SK-N-SH (cell line): ENCODE results near the gene ZNF530. TPM values are rescaled to one million over a fixed set of nuclear protein-coding genes. Genes with fewer than 3 reads are reported as not detected.

Experiments used
- CTCF ChIA-PET: fragments of 300-600, 350-600 bp; formaldehyde crosslinking; extraction: SDS; loops from one replicate; lab custom pipeline; 2021; lab: Yijun Ruan, JAX
- POLR2A ChIA-PET: fragments of 350-600 bp; sonication (Branson Sonifier 250); formaldehyde crosslinking; extraction: SDS; loops from one replicate; lab custom pipeline; 2020; ENCODE audit warnings: antibody characterized with exemption, inconsistent platforms; lab: Yijun Ruan, JAX
- DNase-seq: peaks from one replicate; pipeline ENCODE4 v3.0.0; 2012
- H2AFZ ChIP-seq: fragments of 200-600 bp; sonication (generic); 2 replicates; pipeline ENCODE4 v1.8.1; 2016; ENCODE audit warnings: antibody characterized with exemption, mild to moderate bottlenecking, low read depth
- H3F3A ChIP-seq: fragments of 200-600 bp; sonication (generic); replicated peaks from 2 replicates; pipeline ENCODE3; 2016; ENCODE audit warnings: antibody characterized with exemption, mild to moderate bottlenecking; ENCODE audit not compliant: insufficient read depth
- H3K27ac ChIP-seq, 2 experiments: fragments of 200-500 bp in 1 of 2; fragments of 200-600 bp in 1 of 2; sonication (Bioruptor generic) in 1 of 2; sonication (generic), shearing (Covaris generic) in 1 of 2; 2 replicates each; pipeline versions ENCODE4 v1.5.1 to v1.6.1; 2014 to 2016; ENCODE audit warnings: low read depth in 2 of 2, inconsistent platforms in 1 of 2, low read length in 1 of 2, mild to moderate bottlenecking in 1 of 2, mixed read lengths in 1 of 2
- H3K27me3 ChIP-seq: fragments of 200-600 bp; sonication (generic), shearing (Covaris generic); 2 replicates; pipeline ENCODE4 v1.6.1; 2016; ENCODE audit warnings: mixed run types; ENCODE audit not compliant: insufficient read depth
- H3K36me3 ChIP-seq, 2 experiments: fragments of 200-500 bp in 1 of 2; fragments of 200-600 bp in 1 of 2; sonication (Bioruptor generic) in 1 of 2; sonication (generic) in 1 of 2; replicated peaks in 1 of 2; 2 replicates each; pipeline versions ENCODE3 to v1.5.1; 2014 to 2016; ENCODE audit warnings: low read length in 1 of 2, mild to moderate bottlenecking in 1 of 2; ENCODE audit not compliant: insufficient read depth in 2 of 2, control insufficient read depth in 1 of 2
- H3K4me1 ChIP-seq, 2 experiments: fragments of 200-500 bp in 1 of 2; fragments of 200-600 bp in 1 of 2; sonication (Bioruptor generic) in 1 of 2; sonication (generic), shearing (Covaris generic) in 1 of 2; 2 replicates each; pipeline versions ENCODE4 v1.5.1 to v1.6.1; 2014 to 2016; ENCODE audit warnings: low read depth in 1 of 2, low read length in 1 of 2, mixed run types in 1 of 2; ENCODE audit not compliant: insufficient read depth in 2 of 2, control insufficient read depth in 1 of 2
- H3K4me2 ChIP-seq: fragments of 200-600 bp; sonication (generic), shearing (Covaris generic); 2 replicates; pipeline ENCODE4 v1.6.1; 2017; ENCODE audit warnings: mixed run types
- H3K4me3 ChIP-seq, 2 experiments: fragments of 200-500 bp in 1 of 2; fragments of 200-600 bp in 1 of 2; sonication (Bioruptor generic) in 1 of 2; sonication (generic), shearing (Covaris generic) in 1 of 2; 2 replicates each; pipeline versions ENCODE4 v1.5.1 to v1.8.1; 2014 to 2016; ENCODE audit warnings: low read depth in 2 of 2, inconsistent platforms in 1 of 2, low read length in 1 of 2, mild to moderate bottlenecking in 1 of 2, mixed read lengths in 1 of 2, moderate library complexity in 1 of 2
- H3K79me2 ChIP-seq: fragments of 200-600 bp; sonication (generic); 2 replicates; pipeline ENCODE4 v1.8.1; 2017; ENCODE audit warnings: mild to moderate bottlenecking; ENCODE audit not compliant: insufficient read depth
- H3K9ac ChIP-seq: fragments of 200-600 bp; sonication (generic); 2 replicates; pipeline ENCODE4 v1.6.1; 2017; ENCODE audit warnings: mixed run types
- H3K9me2 ChIP-seq: fragments of 200-600 bp; sonication (generic); 2 replicates; pipeline ENCODE4 v1.6.1; 2017; ENCODE audit warnings: mixed run types
- H3K9me3 ChIP-seq: fragments of 200-600 bp; sonication (generic); 2 replicates; pipeline ENCODE4 v1.6.1; 2017; ENCODE audit warnings: mixed run types, mild to moderate bottlenecking, moderate library complexity
- H4K20me1 ChIP-seq: fragments of 200-600 bp; sonication (generic); 2 replicates; pipeline ENCODE4 v1.6.1; 2017; ENCODE audit warnings: mild to moderate bottlenecking, mixed run types; ENCODE audit not compliant: insufficient read depth
- CTCF ChIP-seq: fragments of 200-600 bp; sonication (generic); IDR thresholded peaks from 2 replicates; pipeline ENCODE4 v1.6.1; 2017; ENCODE audit warnings: antibody characterized with exemption, mild to moderate bottlenecking, moderate library complexity
- EP300 ChIP-seq, 2 experiments: IDR thresholded peaks; 2 replicates each; pipeline versions ENCODE4 v1.4.0 to v1.6.1; 2012; ENCODE audit warnings: borderline replicate concordance in 1 of 2, low read depth in 1 of 2, low read length in 1 of 2
- GABPA ChIP-seq: IDR thresholded peaks from 2 replicates; pipeline ENCODE4 v1.4.0; 2012; ENCODE audit warnings: low read depth, mild to moderate bottlenecking
- IRF3 ChIP-seq: fragments of 150-350 bp; IDR thresholded peaks from 2 replicates; pipeline ENCODE4 v1.6.1; 2016; ENCODE audit warnings: mild to moderate bottlenecking, low read depth, low read length
- MAX ChIP-seq: IDR thresholded peaks from 2 replicates; pipeline ENCODE4 v1.4.0; 2012; ENCODE audit warnings: low read depth
- MXI1 ChIP-seq: IDR thresholded peaks from 2 replicates; pipeline ENCODE4 v1.6.1; 2012; ENCODE audit warnings: mild to moderate bottlenecking, low read depth, low read length, improper control_type of control experiment
- NFIC ChIP-seq: IDR thresholded peaks from 2 replicates; pipeline ENCODE4 v1.4.0; 2012; ENCODE audit warnings: borderline replicate concordance
- POLR2AphosphoS5 ChIP-seq: IDR thresholded peaks from 2 replicates; pipeline ENCODE4 v1.6.1; 2012; ENCODE audit warnings: low read depth, low read length
- RAD21 ChIP-seq: IDR thresholded peaks from 2 replicates; pipeline ENCODE4 v1.6.1; 2012; ENCODE audit warnings: mild to moderate bottlenecking, low read length
- RCOR1 ChIP-seq: fragments of 150-350 bp; IDR thresholded peaks from 2 replicates; pipeline ENCODE4 v1.6.1; 2017; ENCODE audit warnings: antibody characterized with exemption, low read length
- REST ChIP-seq: IDR thresholded peaks from 2 replicates; pipeline ENCODE4 v1.6.1; 2012; ENCODE audit warnings: mild to moderate bottlenecking, low read depth, low read length, moderate library complexity
- RFX5 ChIP-seq: IDR thresholded peaks from 2 replicates; pipeline ENCODE4 v1.6.1; 2012; ENCODE audit warnings: mild to moderate bottlenecking, improper control_type of control experiment, low read length
- RXRA ChIP-seq: IDR thresholded peaks from 2 replicates; pipeline ENCODE4 v1.4.0; 2012; ENCODE audit warnings: low read depth, mild to moderate bottlenecking, borderline replicate concordance
- SIN3A ChIP-seq: IDR thresholded peaks from 2 replicates; pipeline ENCODE4 v1.6.1; 2012; ENCODE audit warnings: low read depth, mild to moderate bottlenecking, low read length, moderate library complexity, borderline replicate concordance
- TEAD4 ChIP-seq: IDR thresholded peaks from 2 replicates; pipeline ENCODE4 v1.4.0; 2012; ENCODE audit warnings: mild to moderate bottlenecking, borderline replicate concordance; ENCODE audit not compliant: insufficient read depth
- YY1 ChIP-seq: IDR thresholded peaks from 2 replicates; pipeline ENCODE4 v1.4.0; 2012; ENCODE audit warnings: low read depth, mild to moderate bottlenecking
- ZBTB33 ChIP-seq: IDR thresholded peaks from 2 replicates; pipeline ENCODE4 v1.4.0; 2012; ENCODE audit warnings: low read depth, borderline replicate concordance
- WGBS: methylation state at CpG from one replicate; pipeline ENCODE4 v1.1.6; 2017; ENCODE audit warnings: low lambda C conversion rate; 5-methylcytosine and 5-hydroxymethylcytosine counted together
- polyA plus RNA-seq, 3 experiments: library from polyadenylated mRNA; depleted of rRNA; stranded (reverse); fragments of >200 nt; gene quantifications; 2 replicates each; pipeline ENCODE4 v1.2.3, GENCODE V29; 2012

Gene ZNF530
- polyA plus RNA-seq, 1 of the 3 experiments (the other 2 are of a cell fraction) = 4.6 TPM

- Histone ChIP-seq H3K27ac (no peak overlapping the region), H3K79me2 (peaks cover 38% of the 10 kb centered on the region), H3K4me1 (peaks cover 7 to 10% of the 10 kb centered on the region in 2 experiments; a peak in 3 of 4 replicates), H3K27me3 (no peaks in the 10 kb centered on the region), H3K9me2 (no peaks in the 10 kb centered on the region), H4K20me1 (no peaks in the 10 kb centered on the region), H3K9ac (no peak overlapping the region), H3F3A (no peaks in the 10 kb centered on the region), H2AFZ (peak overlapping the region; percentile 71), H3K36me3 (peaks cover 2 to 8% of the 10 kb centered on the region in 2 experiments), H3K9me3 (no peaks in the 10 kb centered on the region), H3K4me3 (peak overlapping the region; percentile 91 to 94), H3K4me2 (peak overlapping the region; percentile 95)
- DNase-seq = no peak
- TF ChIP-seq EP300 (IDR thresholded peaks at IDR 0.05; ENCODE audit: borderline replicate concordance in 1 of 2, low read depth in 1 of 2, low read length in 1 of 2) (no peak), IRF3 (no peak), ZBTB33 (no peak), YY1 (no peak), MXI1 (no peak), RFX5 (no peak), POLR2AphosphoS5 (no peak)
- ChIA-PET CTCF (interaction anchor here (1.1 kb wide), 1 partner anchor 15 kb away, joined by 3 read pairs; the partner anchor contains the start of gene ZIK1), POLR2A (interaction anchor here (1.7 kb wide), 1 partner anchor 15 kb away, joined by 6 read pairs; the partner anchor contains the start of gene ZNF134)
- 63% methylated on average over 8 of the region's 8 CpGs for WGBS
Measured at GRCh38 chr19:57599377-57599760, 316 bp upstream of the ZNF530 start.

GRCh38 chr19:57606931-57607330 lies 7.2 kb downstream of the ZNF530 start:
- H3K4me2 ChIP-seq = no peak overlapping the region
- H3K79me2 ChIP-seq = peaks cover 16% of the 10 kb centered on the region; the same call in 1 of the 2 replicates
- 98% methylated on average over 5 of the region's 5 CpGs for WGBS
- ChIA-PET POLR2A (no interaction called here), CTCF (no interaction called here)
- no peak overlapping the region for H2AFZ ChIP-seq
- no peak overlapping the region; a peak in 1 of 4 replicates for H3K4me3 ChIP-seq
- H3K36me3 ChIP-seq = peaks cover 23 to 47% of the 10 kb centered on the region in 2 experiments
- DNase-seq = no peak
- H3K9me2 ChIP-seq = no peaks in the 10 kb centered on the region
- no peaks in the 10 kb centered on the region for H3K9me3 ChIP-seq
- H4K20me1 ChIP-seq = no peaks in the 10 kb centered on the region
- H3K4me1 ChIP-seq = no peaks in the 10 kb centered on the region
- H3K9ac ChIP-seq = no peak overlapping the region
- no peak overlapping the region for H3K27ac ChIP-seq
- no peaks in the 10 kb centered on the region for H3K27me3 ChIP-seq
- no peaks in the 10 kb centered on the region for H3F3A ChIP-seq
- TF ChIP-seq TEAD4 (no peak), SIN3A (no peak), REST (no peak), RFX5 (no peak), RCOR1 (no peak), CTCF (no peak), RAD21 (no peak), NFIC (no peak), MAX (no peak), GABPA (no peak), IRF3 (no peak), RXRA (no peak)
